ENCODE measurements around the gene RAB43. TPM values are rescaled to one million over a fixed set of nuclear protein-coding genes. Genes with fewer than 3 reads are reported as not detected.
"Not testable (repeated sequence)": the region's sequence is repeated elsewhere in the genome, so short reads cannot be mapped to it uniquely, and the experiment has no call there.

The RAB43 gene
- total and polyA plus RNA-seq, 3 donors from 2014 or later = 12.4 to 28.2 (median 27.2) TPM

DNA sequence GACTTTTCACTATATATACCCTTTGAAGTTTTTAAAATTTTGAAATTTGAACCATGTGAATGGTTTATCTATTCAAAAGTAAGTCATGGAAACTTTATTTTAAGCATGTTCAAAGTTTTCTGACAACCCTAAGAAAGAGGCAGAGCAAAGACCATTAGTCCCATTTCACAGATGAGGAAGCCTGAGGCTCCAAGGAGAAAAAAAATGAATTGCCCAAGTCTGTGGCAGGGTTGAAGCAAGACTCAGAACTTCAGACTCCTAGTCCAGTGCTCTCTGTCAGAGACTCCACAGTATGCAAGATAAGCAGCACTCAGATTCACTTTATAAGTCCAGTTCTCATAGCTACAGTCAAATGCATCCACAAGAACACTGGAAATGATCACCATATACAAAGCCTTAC is 4.5 kb downstream of the RAB43 start:
- Histone ChIP-seq H3K4me3 (no peak overlapping the region), H3K27me3 (no peaks in the 10 kb centered on the region), H3K4me1 (peaks cover 36% of the 10 kb centered on the region), H3K9me3 (no peaks in the 10 kb centered on the region), H3K36me3 (ENCODE audit: low read depth, missing control alignments) (no peaks in the 10 kb centered on the region), H3K27ac (peak overlapping the region in 1 of 2 donors; percentile 18)
- no peak for DNase-seq
- intact Hi-C loops (cut with DNase I; ENCODE audit: low total_unique reads) = no loop called here
- no peak for TF ChIP-seq POLR2A (IDR thresholded peaks at IDR 0.05)
- TF ChIP-seq, protein P1, sequence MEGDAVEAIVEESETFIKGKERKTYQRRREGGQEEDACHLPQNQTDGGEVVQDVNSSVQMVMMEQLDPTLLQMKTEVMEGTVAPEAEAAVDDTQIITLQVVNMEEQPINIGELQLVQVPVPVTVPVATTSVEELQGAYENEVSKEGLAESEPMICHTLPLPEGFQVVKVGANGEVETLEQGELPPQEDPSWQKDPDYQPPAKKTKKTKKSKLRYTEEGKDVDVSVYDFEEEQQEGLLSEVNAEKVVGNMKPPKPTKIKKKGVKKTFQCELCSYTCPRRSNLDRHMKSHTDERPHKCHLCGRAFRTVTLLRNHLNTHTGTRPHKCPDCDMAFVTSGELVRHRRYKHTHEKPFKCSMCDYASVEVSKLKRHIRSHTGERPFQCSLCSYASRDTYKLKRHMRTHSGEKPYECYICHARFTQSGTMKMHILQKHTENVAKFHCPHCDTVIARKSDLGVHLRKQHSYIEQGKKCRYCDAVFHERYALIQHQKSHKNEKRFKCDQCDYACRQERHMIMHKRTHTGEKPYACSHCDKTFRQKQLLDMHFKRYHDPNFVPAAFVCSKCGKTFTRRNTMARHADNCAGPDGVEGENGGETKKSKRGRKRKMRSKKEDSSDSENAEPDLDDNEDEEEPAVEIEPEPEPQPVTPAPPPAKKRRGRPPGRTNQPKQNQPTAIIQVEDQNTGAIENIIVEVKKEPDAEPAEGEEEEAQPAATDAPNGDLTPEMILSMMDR (IDR thresholded peaks at IDR 0.05) = no peak

DNA sequence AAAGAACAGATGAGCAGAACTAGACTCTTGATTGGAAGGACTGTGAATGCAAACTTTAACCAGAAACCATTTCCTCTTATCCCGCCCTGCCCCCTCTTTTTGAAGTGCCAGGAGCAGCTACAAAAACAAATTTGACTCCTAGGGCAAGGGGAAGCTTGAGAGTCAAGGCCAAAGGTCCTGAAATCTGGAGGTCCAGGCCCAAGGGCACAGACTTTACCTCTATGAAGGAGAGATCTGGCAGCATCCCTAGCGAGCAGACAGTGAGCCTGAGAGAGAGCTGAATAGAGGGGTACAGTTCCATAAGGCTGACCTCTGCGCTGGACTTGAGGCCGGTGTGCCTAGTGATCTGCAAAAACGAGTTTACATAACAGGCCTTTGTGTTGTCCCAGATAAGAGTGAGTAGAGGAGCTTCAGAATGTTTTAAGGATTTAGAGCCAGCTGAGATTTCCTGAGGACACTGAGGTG is 5.1 kb downstream of the RAB43 start:
- H3K27ac ChIP-seq = peak overlapping the region in 1 of 2 donors; percentile 18
- peaks cover 36% of the 10 kb centered on the region for H3K4me1 ChIP-seq
- H3K4me3 ChIP-seq = no peak overlapping the region
- no peak for TF ChIP-seq POLR2A (IDR thresholded peaks at IDR 0.05)
- TF ChIP-seq, protein P1 (IDR thresholded peaks at IDR 0.05) = no peak
- 25 to 40% methylated on average over 5 of the region's 5 CpGs for WGBS, 2 donors
- H3K36me3 ChIP-seq (ENCODE audit: low read depth, missing control alignments) = no peaks in the 10 kb centered on the region
- DNase-seq = no peak
- intact Hi-C loops (cut with DNase I; ENCODE audit: low total_unique reads) = no loop called here
- no peaks in the 10 kb centered on the region for H3K9me3 ChIP-seq
- H3K27me3 ChIP-seq = no peaks in the 10 kb centered on the region

DNA sequence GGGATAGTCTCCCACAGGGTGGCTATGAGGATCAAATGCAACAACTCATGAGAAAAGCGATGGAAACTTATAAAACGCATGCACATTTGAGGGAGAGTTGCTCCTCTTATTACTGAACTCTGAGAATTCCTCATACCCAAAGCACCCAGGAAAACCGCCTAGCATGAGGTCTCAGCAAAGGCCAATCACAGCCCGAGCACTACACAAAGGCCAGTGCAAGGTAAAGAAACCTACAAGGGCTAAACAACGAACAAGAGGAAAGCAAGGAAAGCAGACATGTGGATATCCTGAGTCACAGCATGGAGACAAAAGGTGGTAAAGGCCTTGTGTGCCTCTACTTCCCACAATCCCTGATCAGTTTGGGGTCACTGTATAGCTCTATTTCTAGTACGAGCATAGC is 7.1 kb downstream of the RAB43 start:
- 86 to 88% methylated on average over 6 of the region's 6 CpGs for WGBS, 2 donors
- peaks cover 25% of the 10 kb centered on the region for H3K4me1 ChIP-seq
- H3K27ac ChIP-seq = no peak overlapping the region
- no peaks in the 10 kb centered on the region for H3K9me3 ChIP-seq
- TF ChIP-seq, protein P1 (IDR thresholded peaks at IDR 0.05) = no peak
- TF ChIP-seq POLR2A (IDR thresholded peaks at IDR 0.05) = no peak
- DNase-seq = no peak
- H3K36me3 ChIP-seq (ENCODE audit: low read depth, missing control alignments) = no peaks in the 10 kb centered on the region
- no peaks in the 10 kb centered on the region for H3K27me3 ChIP-seq
- no peak overlapping the region for H3K4me3 ChIP-seq
- intact Hi-C loops (cut with DNase I; ENCODE audit: low total_unique reads) = no loop called here

DNA sequence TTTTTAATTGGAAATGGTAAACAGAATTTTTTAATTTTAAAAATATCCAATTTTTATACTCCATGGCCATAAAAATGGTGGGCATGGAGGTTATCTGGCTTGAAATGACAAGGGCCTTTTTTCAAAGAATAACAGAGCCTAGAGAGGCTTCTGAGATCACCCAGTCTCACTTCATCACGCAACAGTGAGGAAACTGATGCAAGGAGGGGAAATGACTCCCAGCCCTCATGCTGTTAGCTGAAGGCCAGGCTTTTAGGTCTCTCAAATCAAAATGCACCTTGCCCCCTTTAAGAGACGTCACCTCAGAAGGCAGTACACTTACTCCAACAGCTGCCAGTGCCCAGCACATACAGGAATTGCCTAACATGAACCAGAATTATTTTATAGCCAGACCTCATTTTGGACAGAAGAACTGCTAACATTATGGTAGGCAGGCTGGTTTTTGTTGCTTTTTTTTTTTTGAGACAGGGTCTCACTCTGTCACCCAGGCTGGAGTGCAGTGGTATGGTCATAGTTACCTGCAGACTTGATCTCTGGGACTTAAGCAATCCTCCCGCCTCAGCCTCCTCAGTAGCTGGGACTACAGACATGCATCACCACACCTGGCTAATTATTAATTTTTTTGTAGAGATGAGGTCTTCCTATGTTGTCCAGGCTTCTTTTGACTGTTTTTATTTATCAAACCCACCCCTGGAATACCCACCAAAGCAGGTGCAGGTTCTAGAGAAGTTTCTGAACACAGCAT is 9.1 kb downstream of the RAB43 start:
- Histone ChIP-seq H3K4me3 (no peak overlapping the region), H3K27ac (no peak overlapping the region), H3K27me3 (no peaks in the 10 kb centered on the region), H3K9me3 (no peaks in the 10 kb centered on the region), H3K36me3 (ENCODE audit: low read depth, missing control alignments) (no peaks in the 10 kb centered on the region), H3K4me1 (peaks cover 16% of the 10 kb centered on the region)
- TF ChIP-seq, protein P1 (IDR thresholded peaks at IDR 0.05) = no peak
- no peak for TF ChIP-seq POLR2A (IDR thresholded peaks at IDR 0.05)
- WGBS, 2 donors = 82 to 90% methylated on average over 3 of the region's 3 CpGs
- no peak for DNase-seq
- intact Hi-C loops (cut with DNase I; ENCODE audit: low total_unique reads) = no loop called here

DNA sequence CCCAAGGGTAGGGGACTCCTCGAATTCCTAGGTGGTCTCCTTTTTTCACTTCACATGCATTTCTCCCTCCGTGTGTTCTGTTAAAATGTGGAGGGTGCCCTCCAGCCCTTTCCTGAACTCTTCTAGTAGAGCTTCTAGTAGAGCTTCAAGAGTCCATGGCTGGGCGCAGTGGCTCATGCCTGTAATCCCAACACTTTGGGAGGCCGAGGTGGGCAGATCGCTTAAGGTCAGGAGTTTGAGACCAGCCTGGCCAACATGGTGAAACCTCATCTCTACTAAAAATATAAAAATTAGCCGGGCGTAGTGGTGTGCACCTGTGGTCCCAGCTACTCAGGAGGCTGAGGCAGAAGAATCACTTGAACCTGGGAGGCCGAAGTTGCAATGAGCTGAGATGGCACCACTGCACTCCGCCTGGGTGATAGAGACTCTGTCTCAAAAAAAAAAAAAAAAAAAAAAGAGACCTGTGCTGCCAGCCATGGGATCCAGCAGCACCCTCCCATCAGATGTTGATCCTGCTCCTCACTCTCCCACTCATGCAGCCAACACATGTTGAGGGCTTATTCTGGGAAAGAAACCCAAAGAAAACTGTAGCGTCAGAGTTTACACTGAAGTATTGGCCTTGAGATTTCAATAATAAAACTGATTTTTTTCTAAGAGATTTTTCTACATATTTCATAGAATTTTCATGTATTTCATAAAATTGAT is 10.4 kb downstream of the RAB43 start:
- H3K27ac ChIP-seq; H3K27me3 ChIP-seq; intact Hi-C loops (cut with DNase I; ENCODE audit: low total_unique reads); H3K9me3 ChIP-seq; DNase-seq; H3K4me3 ChIP-seq; H3K36me3 ChIP-seq (ENCODE audit: low read depth, missing control alignments): not testable (repeated sequence)
- peaks cover 12% of the 10 kb centered on the region for H3K4me1 ChIP-seq
- WGBS, 2 donors = 80 to 90% methylated on average over 10 of the region's 10 CpGs

Data from testis (tissue), 3 donors.